Measurements from ENCODE around the gene LIPE. TPM values are rescaled to one million over a fixed set of nuclear protein-coding genes. Genes with fewer than 3 reads are reported as not detected.

The LIPE gene
- total RNA-seq, 1 experiment from 2014 or later = 2.1 TPM

DNA sequence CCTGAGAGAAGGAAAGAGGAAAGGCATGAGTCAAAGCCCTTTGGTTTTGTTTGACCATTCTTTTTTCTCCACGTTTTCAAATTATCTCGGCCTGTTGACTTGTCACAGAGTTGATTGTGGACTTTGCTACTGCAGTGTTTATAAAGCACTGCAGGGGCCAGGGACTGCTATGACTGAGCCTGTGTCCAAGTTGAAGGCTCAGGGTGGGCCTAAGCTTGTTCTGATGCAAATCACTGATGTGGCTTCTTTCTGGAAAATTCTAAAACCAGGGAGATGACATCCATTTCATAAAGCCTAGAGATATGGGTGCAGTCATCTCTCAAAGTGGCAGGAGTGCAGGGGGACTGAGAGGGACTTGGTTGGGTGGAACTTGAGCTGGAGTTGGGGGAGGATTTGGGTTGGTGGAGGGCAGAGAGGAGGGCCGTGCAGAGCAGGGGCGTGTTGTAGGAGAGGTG, 16.8 kb upstream of the LIPE start:
- H3K27ac ChIP-seq (ENCODE audit: low read length) = no peak overlapping the region
- DNase-seq (no peak), ATAC-seq (no peak)
- TF ChIP-seq EZH2phosphoT487 (IDR thresholded peaks at IDR 0.05; ENCODE audit: borderline replicate concordance, low read length) = no peak
- no peak for TF ChIP-seq EZH2 (IDR thresholded peaks at IDR 0.05; ENCODE audit: low read length, unreplicated experiment)
- TF ChIP-seq, protein P1, sequence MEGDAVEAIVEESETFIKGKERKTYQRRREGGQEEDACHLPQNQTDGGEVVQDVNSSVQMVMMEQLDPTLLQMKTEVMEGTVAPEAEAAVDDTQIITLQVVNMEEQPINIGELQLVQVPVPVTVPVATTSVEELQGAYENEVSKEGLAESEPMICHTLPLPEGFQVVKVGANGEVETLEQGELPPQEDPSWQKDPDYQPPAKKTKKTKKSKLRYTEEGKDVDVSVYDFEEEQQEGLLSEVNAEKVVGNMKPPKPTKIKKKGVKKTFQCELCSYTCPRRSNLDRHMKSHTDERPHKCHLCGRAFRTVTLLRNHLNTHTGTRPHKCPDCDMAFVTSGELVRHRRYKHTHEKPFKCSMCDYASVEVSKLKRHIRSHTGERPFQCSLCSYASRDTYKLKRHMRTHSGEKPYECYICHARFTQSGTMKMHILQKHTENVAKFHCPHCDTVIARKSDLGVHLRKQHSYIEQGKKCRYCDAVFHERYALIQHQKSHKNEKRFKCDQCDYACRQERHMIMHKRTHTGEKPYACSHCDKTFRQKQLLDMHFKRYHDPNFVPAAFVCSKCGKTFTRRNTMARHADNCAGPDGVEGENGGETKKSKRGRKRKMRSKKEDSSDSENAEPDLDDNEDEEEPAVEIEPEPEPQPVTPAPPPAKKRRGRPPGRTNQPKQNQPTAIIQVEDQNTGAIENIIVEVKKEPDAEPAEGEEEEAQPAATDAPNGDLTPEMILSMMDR (conservative IDR thresholded peaks at IDR 0.05; ENCODE audit: low read depth, low read length) = no peak
- no peak overlapping the region for H3K4me2 ChIP-seq (ENCODE audit: low read length)
- H4K20me1 ChIP-seq (ENCODE audit: low read length) = no peaks in the 10 kb centered on the region
- intact Hi-C loops (cut with micrococcal nuclease) = no loop called here
- CTCF ChIA-PET = no interaction called here
- no peak overlapping the region for H3K4me3 ChIP-seq (ENCODE audit: low read length)
- POLR2A ChIA-PET (ENCODE audit: unreplicated experiment) = no interaction called here
- BruUV-seq (replicated peaks) = no TSS peak
- H3K27me3 ChIP-seq (ENCODE audit: low read length) = no peaks in the 10 kb centered on the region
- no peaks in the 10 kb centered on the region for H3K9me2 ChIP-seq (replicated peaks; ENCODE audit: low read length)
- H3K4me1 ChIP-seq (ENCODE audit: insufficient read depth, low read length) = peaks cover 20% of the 10 kb centered on the region
- H3K9ac ChIP-seq (ENCODE audit: low read length) = no peak overlapping the region
- H2AFZ ChIP-seq (ENCODE audit: low read length) = no peak overlapping the region
- no peaks in the 10 kb centered on the region for H3F3A ChIP-seq (ENCODE audit: low read length, unreplicated experiment)
- H3K36me3 ChIP-seq (ENCODE audit: low read depth, low read length) = no peaks in the 10 kb centered on the region
- H3K79me2 ChIP-seq (ENCODE audit: low read length) = no peaks in the 10 kb centered on the region
- no peaks in the 10 kb centered on the region for H3K9me3 ChIP-seq (ENCODE audit: low read length)

DNA sequence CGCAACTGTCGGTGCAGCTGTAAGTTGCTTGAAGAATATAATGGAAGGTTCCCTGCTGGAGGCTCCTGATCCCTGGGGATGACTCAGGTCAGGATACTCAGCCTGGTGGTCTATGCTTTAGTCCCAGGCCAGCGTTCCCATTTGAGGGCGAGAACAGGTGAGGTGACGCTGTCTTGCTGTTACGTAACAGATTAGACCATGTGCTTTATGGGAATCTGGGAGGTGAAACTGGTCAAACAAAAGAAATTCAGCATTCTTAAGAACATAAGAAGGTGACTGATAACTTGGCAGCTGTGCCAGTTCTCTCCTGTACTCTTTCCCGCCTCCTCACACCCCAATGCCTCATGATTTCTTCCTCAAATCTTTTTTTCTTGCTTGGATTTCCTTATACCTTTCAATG, 15.6 kb upstream of the LIPE start, which contains the start of gene CXCL17:
Gene CXCL17, minus strand, starts transcription at position 114 of the 400 bp plus-strand sequence. CDS start 114 bp downstream, outside the sequence.
- H3K9me2 ChIP-seq (replicated peaks; ENCODE audit: low read length) = no peaks in the 10 kb centered on the region
- H3K4me2 ChIP-seq (ENCODE audit: low read length) = 0 out of 2 replicates have a peak within 1 kb of the TSS, but pooled peaks have one; percentile 42
- H3K36me3 ChIP-seq (ENCODE audit: low read depth, low read length) = no peaks in the 10 kb centered on the region
- no peak for ATAC-seq
- H3K27ac ChIP-seq (ENCODE audit: low read length) = peak within 1 kb of the TSS; percentile 72
- TF ChIP-seq EZH2 (IDR thresholded peaks at IDR 0.05; ENCODE audit: low read length, unreplicated experiment) (no peak), EZH2phosphoT487 (IDR thresholded peaks at IDR 0.05; ENCODE audit: borderline replicate concordance, low read length) (no peak)
- TF ChIP-seq, protein P1 (conservative IDR thresholded peaks at IDR 0.05; ENCODE audit: low read depth, low read length) = no peak
- H4K20me1 ChIP-seq (ENCODE audit: low read length) = no peaks in the 10 kb centered on the region
- no peak within 1 kb of the TSS for H3K4me3 ChIP-seq (ENCODE audit: low read length)
- ChIA-PET CTCF (no interaction called here), POLR2A (ENCODE audit: unreplicated experiment) (no interaction called here)
- no peak within 1 kb of the TSS for H3K9ac ChIP-seq (ENCODE audit: low read length)
- BruUV-seq (replicated peaks) = no TSS peak
- H3K79me2 ChIP-seq (ENCODE audit: low read length) = no peaks in the 10 kb centered on the region
- H2AFZ ChIP-seq (ENCODE audit: low read length) = no peak within 1 kb of the TSS
- peak; percentile 4 for DNase-seq
- no peaks in the 10 kb centered on the region for H3K9me3 ChIP-seq (ENCODE audit: low read length)
- H3F3A ChIP-seq (ENCODE audit: low read length, unreplicated experiment) = no peaks in the 10 kb centered on the region
- H3K27me3 ChIP-seq (ENCODE audit: low read length) = no peaks in the 10 kb centered on the region
- intact Hi-C loops (cut with micrococcal nuclease) = no loop called here
- H3K4me1 ChIP-seq (ENCODE audit: insufficient read depth, low read length) = peaks cover 16% of the 10 kb centered on the region

DNA sequence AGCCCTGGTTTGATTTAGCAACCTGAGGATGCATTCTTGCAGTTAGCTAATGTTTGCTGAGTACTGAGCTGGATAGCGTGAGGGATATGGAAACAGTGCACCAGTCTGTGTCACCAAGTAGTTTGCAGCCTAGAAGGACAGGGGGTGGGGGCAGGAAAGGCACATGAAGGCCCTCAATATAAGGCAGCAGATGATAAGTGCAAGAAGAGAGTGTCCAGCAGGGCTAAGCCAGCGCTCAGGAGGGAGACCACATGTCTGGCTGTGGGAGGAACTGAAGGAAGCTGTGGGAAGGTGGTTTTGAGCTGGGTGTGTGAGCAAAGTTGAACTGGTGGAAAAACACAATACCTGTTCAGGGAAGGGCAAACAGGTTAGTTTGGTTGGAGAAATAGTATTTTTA, 13.9 kb upstream of the LIPE start:
- H3K4me2 ChIP-seq (ENCODE audit: low read length) = peak overlapping the region; percentile 42
- H3K79me2 ChIP-seq (ENCODE audit: low read length) = no peaks in the 10 kb centered on the region
- H4K20me1 ChIP-seq (ENCODE audit: low read length) = no peaks in the 10 kb centered on the region
- H3K27me3 ChIP-seq (ENCODE audit: low read length) = no peaks in the 10 kb centered on the region
- POLR2A ChIA-PET (ENCODE audit: unreplicated experiment) = no interaction called here
- intact Hi-C loops (cut with micrococcal nuclease) = no loop called here
- peaks cover 16% of the 10 kb centered on the region for H3K4me1 ChIP-seq (ENCODE audit: insufficient read depth, low read length)
- TF ChIP-seq EZH2phosphoT487 (IDR thresholded peaks at IDR 0.05; ENCODE audit: borderline replicate concordance, low read length) (no peak), EZH2 (IDR thresholded peaks at IDR 0.05; ENCODE audit: low read length, unreplicated experiment) (no peak)
- TF ChIP-seq, protein P1 (conservative IDR thresholded peaks at IDR 0.05; ENCODE audit: low read depth, low read length) = no peak
- H3F3A ChIP-seq (ENCODE audit: low read length, unreplicated experiment) = no peaks in the 10 kb centered on the region
- 0 out of 2 replicates have a peak overlapping the region, but pooled peaks have one; percentile 24 for H2AFZ ChIP-seq (ENCODE audit: low read length)
- peak overlapping the region; percentile 19; the same call in 1 of the 2 replicates for H3K9ac ChIP-seq (ENCODE audit: low read length)
- H3K36me3 ChIP-seq (ENCODE audit: low read depth, low read length) = no peaks in the 10 kb centered on the region
- H3K9me3 ChIP-seq (ENCODE audit: low read length) = no peaks in the 10 kb centered on the region
- CTCF ChIA-PET = interaction anchor here (0.6 kb wide), 1 partner anchor 112 kb away, joined by 5 read pairs; no protein-coding TSS in a partner anchor
- no peaks in the 10 kb centered on the region for H3K9me2 ChIP-seq (replicated peaks; ENCODE audit: low read length)
- peak overlapping the region; percentile 72 for H3K27ac ChIP-seq (ENCODE audit: low read length)
- BruUV-seq (replicated peaks) = no TSS peak
- no peak overlapping the region for H3K4me3 ChIP-seq (ENCODE audit: low read length)
- ATAC-seq = peak; percentile 63
- DNase-seq = peak; percentile 61

All from PC-3 (cell line).